Natural killer cell treated with Interleukin-12 subunit alpha and Interleukin-12 subunit beta and Interleukin-15 and Interleukin-18, amount 100 ng/mL, for 72 hours (primary cell): Measurements from ENCODE around the gene CNOT6. TPM values are rescaled to one million over a fixed set of nuclear protein-coding genes. Genes with fewer than 3 reads are reported as not detected.
"Not testable (repeated sequence)": the region's sequence is repeated elsewhere in the genome, so short reads cannot be mapped to it uniquely, and the experiment has no call there.

Source experiments
- ATAC-seq, 2 donors: fragments of 150-1000 bp; cut with Tn5 transposase in 1 of 2; sonication (Bioruptor Pico), chemical (Tn5 transposase) in 1 of 2; 2 replicates each; pipeline ENCODE4 v1.10.0; 2021
- DNase-seq: peaks from one replicate; pipeline ENCODE4 v3.0.0; 2022; ENCODE audit warnings: low spot score
- H3K27ac Mint-ChIP-seq, 2 donors: 1 replicate in 1 of 2; 2 replicates in 1 of 2; pipeline ENCODE4 v1.8.0; 2022; ENCODE audit warnings: mixed read lengths in 2 of 2, mild to moderate bottlenecking in 1 of 2, moderate library complexity in 1 of 2
- H3K27me3 Mint-ChIP-seq, 2 donors: 1 replicate in 1 of 2; 2 replicates in 1 of 2; pipeline ENCODE4 v1.8.0; 2022; ENCODE audit warnings: mixed read lengths in 2 of 2
- H3K36me3 Mint-ChIP-seq: one replicate; pipeline ENCODE4 v1.8.0; 2022; ENCODE audit warnings: mixed read lengths
- H3K4me1 Mint-ChIP-seq, 2 donors: 1 replicate in 1 of 2; 2 replicates in 1 of 2; pipeline ENCODE4 v1.8.0; 2022; ENCODE audit warnings: low read depth in 2 of 2, mixed read lengths in 2 of 2, mild to moderate bottlenecking in 1 of 2
- H3K4me3 Mint-ChIP-seq: one replicate; pipeline ENCODE4 v1.8.0; 2022; ENCODE audit warnings: mixed read lengths
- H3K9me3 Mint-ChIP-seq: 2 replicates; pipeline ENCODE4 v1.8.0; 2022; ENCODE audit warnings: mixed read lengths
- total RNA-seq, 2 donors: library from RNA; stranded (reverse); gene quantifications; one replicate each; pipeline ENCODE4 v1.2.3, GENCODE V29; 2022

Gene CNOT6
- total RNA-seq: 10 to 100 TPM; 32.8 to 38.5 TPM

DNA sequence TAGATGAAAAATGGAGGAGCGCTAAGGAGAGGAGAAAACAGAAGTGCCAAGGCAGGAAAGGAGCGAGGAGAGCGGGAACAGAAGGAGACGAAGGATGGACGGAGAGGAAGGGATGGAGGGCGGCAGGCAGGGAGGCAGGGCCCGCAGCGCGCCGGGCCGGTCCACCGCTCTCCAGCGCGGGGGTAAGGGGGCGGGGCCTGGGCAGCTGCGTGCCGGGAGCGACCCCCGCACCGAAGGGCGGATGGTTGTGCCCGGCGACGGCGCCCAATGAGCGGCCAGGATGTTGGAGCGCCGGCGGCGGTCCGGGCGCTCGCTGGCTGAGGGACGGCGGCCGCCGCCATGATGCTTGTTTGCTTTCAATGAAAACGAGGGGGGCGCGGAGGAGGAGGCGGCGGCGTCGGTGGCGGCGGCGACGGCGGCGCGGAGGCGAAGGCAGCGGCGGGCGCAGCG is at the start of gene CNOT6:
Gene CNOT6, plus strand, starts transcription at position 320 of the 450 bp plus-strand sequence. CDS start 34,898 bp downstream, outside the sequence.
- Mint-ChIP-seq H3K36me3 (no peaks in the 10 kb centered on the region), H3K27ac (peak within 1 kb of the TSS; percentile 56 to 86), H3K4me3 (peak within 1 kb of the TSS; percentile 83), H3K4me1 (peaks cover 25 to 26% of the 10 kb centered on the region in 2 donors), H3K27me3 (no peaks in the 10 kb centered on the region), H3K9me3 (no peaks in the 10 kb centered on the region)
- ATAC-seq: peak; percentile 96 to 98
- DNase-seq: peak; percentile 96

DNA sequence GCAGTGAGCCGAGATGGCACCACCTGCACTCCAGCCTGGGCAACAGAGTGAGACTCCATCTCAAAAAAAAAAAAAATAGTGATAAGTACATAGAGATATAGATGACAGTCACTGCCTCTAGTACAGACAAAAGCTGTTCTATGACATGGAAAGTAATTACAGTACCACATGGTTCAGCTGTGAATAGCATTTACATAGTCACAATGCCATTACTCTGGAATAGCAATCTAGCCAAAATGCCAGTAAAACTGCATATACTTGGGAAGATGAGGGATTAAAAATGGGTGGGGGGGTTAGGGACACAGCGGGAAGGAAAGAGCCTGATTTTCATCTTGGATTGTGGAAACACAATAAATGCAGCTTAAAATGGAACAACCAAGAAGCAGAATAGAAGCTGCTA is 39.4 kb upstream of the CNOT6 start:
- H3K27me3 Mint-ChIP-seq: peaks cover 28 to 31% of the 10 kb centered on the region in 2 donors
- H3K4me3 Mint-ChIP-seq: no peak overlapping the region
- no peaks in the 10 kb centered on the region for H3K4me1 Mint-ChIP-seq
- no peak overlapping the region for H3K27ac Mint-ChIP-seq
- DNase-seq (no peak), ATAC-seq (no peak)
- no peaks in the 10 kb centered on the region for H3K9me3 Mint-ChIP-seq
- no peaks in the 10 kb centered on the region for H3K36me3 Mint-ChIP-seq

DNA sequence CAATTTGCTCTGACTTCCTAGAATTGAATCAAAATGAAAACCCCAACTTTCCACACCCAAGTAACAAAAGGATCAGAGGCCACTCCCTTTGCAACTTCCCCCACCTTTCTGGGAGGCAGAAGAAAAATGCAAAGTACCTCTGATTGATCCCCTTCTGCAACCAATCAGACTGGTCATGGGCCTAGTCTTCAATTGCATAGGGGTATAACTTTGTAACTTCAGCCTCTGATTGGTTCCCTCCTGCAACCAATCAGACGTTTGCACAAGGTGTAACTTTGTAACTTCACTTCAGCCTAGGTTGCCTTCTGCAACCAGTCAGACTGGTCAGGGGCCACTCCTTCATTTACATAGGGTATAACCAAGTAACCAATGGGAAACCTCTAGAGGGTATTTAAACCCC is 38.3 kb upstream of the CNOT6 start:
- Mint-ChIP-seq H3K36me3 (no peaks in the 10 kb centered on the region), H3K27ac (no peak overlapping the region), H3K27me3 (peaks cover 23% of the 10 kb centered on the region in 2 donors), H3K4me1 (no peaks in the 10 kb centered on the region), H3K9me3 (no peaks in the 10 kb centered on the region), H3K4me3 (no peak overlapping the region)
- no peak for DNase-seq
- no peak for ATAC-seq

DNA sequence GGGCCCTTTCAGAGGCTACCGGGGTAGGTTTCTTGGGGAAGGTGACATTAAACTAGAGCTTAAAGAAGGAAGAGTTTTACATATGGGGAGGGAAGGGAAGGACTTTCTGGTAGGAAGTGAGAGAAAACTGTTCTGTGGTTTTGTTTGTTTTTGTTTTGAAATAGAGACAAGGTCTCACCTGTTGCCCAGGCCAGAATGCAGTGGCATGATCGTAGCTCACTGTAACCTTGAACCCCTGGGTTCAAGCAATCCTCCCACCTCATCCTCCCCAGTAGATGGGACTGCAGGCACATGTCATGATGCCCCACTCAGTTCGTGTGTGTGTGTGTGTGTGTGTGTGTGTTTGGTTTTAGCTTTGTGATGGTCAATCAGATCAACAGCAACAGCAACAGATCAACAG is 37.4 kb upstream of the CNOT6 start:
- Mint-ChIP-seq H3K27me3 (peaks cover 13 to 14% of the 10 kb centered on the region in 2 donors), H3K36me3 (no peaks in the 10 kb centered on the region), H3K4me3 (no peak overlapping the region), H3K4me1 (no peaks in the 10 kb centered on the region), H3K9me3 (no peaks in the 10 kb centered on the region), H3K27ac (peak overlapping the region in 1 of 2 donors; percentile 36)
- DNase-seq: no peak
- ATAC-seq: no peak

DNA sequence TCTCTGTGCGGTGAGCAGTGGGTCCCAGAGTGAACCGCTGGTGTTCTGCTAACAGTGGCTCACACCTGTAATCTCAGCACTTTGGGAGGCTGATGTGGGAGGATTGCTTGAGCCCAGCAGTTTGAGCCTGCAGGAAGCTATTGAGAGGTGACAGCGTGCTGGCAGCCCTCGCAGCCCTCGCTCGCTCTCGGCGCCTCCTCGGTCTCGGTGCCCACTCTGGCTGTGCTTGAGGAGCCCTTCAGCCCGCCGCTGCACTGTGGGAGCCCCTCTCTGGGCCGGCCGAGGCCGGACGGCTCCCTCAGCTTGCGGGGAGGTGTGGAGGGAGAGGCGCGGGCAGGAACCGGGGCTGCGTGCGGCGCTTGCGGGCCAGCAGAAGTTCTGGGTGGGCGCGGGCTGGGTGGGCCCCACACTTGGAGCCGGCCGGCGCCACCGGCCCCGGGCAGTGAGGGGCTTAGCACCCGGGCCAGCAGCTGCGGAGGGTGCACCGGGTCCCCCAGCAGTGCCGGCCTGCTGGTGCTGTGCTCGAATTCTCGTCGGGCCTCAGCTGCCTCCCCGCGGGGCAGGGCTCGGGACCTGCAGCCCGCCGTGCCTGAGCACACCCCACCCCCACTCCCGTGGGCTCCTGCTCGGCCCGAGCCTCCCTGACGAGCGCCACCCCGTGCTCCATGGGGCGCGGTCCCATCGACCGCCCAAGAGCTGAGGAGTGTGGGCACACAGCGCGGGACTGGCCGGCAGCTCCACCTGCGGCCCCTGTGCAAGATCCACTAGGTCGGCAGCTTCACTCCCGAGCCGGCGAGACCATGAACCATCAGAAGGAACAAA is 35.1 kb upstream of the CNOT6 start:
- H3K27me3 Mint-ChIP-seq, H3K4me3 Mint-ChIP-seq, H3K9me3 Mint-ChIP-seq, DNase-seq, H3K36me3 Mint-ChIP-seq, H3K4me1 Mint-ChIP-seq, ATAC-seq, H3K27ac Mint-ChIP-seq: not testable (repeated sequence)

DNA sequence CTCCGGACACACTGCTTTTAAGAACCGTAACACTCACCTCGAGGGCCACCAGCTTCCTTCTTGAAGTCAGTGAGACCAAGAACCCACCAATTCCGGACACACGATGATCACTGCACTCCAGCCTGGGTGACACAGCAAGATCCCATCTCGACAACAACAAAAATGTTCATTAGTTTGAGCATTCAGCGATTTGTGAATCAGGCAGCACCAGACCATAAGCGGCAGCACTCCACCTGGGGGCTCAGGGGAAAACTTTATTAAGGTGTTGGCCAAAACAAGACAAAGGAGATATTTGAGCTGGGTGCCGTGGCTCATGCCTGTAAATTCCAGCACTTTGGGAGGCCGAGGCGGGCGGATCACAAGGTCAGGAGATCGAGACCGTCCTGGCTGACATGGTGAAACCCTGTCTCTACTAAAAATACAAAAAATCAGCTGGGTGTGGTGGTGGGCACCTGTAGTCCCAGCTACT is 34.5 kb upstream of the CNOT6 start:
- not testable (repeated sequence) for H3K4me1 Mint-ChIP-seq, H3K9me3 Mint-ChIP-seq, H3K27me3 Mint-ChIP-seq, H3K4me3 Mint-ChIP-seq, DNase-seq, ATAC-seq, H3K36me3 Mint-ChIP-seq, H3K27ac Mint-ChIP-seq

DNA sequence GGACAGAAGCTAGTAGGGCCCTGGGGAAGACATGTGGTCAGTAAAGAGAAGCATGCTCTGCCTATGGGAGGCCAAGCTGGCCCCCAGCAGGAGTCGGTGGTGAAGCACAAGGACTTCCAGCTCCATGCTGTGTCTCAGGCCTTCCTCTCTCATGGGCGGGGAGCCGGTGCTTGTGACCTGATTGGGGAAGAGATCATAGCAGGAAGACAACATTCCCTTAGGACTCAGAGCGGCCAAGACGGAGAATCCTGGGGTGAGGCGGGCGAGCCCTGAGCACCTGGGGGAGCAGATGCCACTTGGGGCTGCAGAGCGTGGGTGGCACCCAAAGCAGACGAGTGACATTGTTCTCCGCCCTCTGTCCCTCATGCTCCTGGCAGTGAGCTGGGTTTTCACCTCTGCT is 33.3 kb upstream of the CNOT6 start:
- Mint-ChIP-seq H3K36me3 (no peaks in the 10 kb centered on the region), H3K27ac (no peak overlapping the region), H3K27me3 (no peaks in the 10 kb centered on the region), H3K4me3 (no peak overlapping the region), H3K4me1 (no peaks in the 10 kb centered on the region), H3K9me3 (no peaks in the 10 kb centered on the region)
- ATAC-seq (no peak), DNase-seq (no peak)

DNA sequence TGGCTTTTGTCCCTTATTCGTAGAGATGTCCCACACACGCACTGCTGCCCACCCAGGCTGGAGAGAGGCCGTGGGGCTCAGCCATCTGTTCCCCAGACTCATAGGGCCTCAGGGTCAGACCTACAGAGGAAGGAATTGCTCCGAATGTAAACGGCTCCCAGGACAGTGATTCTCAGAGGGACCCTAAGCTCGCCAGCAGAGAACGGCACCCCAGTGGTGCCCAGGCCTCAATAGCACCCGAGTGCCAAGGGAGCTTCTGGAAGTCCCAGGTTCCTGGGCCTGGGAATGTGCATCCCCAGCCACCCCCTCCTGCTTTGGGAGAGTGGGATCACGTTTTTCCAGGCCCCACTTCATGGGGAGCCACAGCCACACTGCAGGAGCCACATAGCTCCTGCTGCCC is 32.9 kb upstream of the CNOT6 start:
- Mint-ChIP-seq H3K36me3 (no peaks in the 10 kb centered on the region), H3K27me3 (no peaks in the 10 kb centered on the region), H3K4me1 (no peaks in the 10 kb centered on the region), H3K9me3 (no peaks in the 10 kb centered on the region), H3K27ac (no peak overlapping the region), H3K4me3 (no peak overlapping the region)
- no peak for DNase-seq
- no peak for ATAC-seq

DNA sequence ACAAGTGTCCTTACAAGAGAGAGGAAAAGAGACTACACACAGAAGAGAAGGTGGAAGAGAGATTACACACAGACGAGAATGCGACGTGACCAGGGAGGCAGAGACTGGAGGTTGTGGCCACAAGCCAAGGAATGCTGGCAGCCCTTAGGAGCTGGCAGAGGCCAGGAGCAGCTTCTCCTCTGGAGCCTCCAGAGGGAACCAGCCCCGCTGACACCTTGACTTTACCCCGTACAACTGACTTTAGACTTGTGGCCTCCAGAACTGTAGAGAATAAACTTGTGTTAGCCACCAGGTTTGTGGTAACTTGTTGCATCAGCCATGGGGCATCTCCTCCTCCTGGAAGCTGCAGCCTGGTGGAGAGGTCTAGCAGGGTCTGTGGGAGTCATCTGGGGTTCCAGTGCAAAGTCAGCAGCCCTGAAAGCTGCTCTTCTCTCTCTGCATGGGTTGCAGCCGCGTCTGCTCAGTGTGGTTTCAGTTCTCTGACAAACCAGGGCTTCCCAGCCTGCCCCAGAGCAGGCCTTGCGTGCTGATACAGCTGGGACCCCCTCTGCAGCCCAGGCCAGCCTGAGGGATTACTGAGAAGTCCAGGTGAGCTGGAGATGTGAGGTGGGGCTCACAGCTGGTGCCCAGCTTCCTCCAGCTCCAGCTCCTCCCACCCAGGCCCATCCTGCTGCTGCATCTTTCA is 30.8 kb upstream of the CNOT6 start:
- Mint-ChIP-seq H3K4me1 (no peaks in the 10 kb centered on the region), H3K27me3 (peaks cover 0 to under 1% of the 10 kb centered on the region in 2 donors), H3K36me3 (no peaks in the 10 kb centered on the region), H3K9me3 (no peaks in the 10 kb centered on the region), H3K27ac (no peak overlapping the region), H3K4me3 (no peak overlapping the region)
- DNase-seq: no peak
- no peak for ATAC-seq

DNA sequence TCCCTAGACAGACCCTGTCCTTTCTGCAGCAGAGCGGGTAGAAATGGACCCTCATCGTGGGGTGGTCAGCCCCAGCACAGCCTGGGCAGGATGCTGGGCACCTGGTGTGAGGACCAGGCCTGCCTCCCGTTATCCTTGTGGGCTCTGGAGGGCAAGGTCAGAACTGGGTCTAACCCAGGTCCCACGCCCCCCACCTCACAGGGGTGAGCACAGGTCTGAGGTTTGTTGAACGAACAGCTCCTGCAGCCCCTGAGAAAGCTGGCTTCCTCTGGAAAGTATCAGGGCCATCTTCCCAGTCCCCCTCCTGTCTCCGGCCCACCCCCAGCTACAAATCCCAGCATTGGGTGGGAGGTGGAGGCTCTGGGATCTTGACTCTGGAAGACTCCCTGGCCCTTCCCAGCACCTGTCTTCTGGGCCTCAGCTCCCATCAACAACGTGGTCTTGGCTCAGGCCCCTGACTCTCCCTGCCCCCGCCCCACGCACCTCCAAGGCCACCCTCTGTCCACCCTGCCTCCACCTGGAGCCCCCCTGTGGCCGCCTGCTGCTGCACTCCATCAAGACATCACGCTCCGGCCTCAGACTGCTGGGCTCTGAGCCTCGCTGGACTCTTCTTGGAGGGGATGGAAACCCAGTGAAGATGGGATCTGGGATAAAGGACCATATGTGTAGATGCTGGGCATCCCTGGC is 30.1 kb upstream of the CNOT6 start:
- Mint-ChIP-seq H3K27me3 (peaks cover 0 to 2% of the 10 kb centered on the region in 2 donors), H3K4me1 (no peaks in the 10 kb centered on the region)

DNA sequence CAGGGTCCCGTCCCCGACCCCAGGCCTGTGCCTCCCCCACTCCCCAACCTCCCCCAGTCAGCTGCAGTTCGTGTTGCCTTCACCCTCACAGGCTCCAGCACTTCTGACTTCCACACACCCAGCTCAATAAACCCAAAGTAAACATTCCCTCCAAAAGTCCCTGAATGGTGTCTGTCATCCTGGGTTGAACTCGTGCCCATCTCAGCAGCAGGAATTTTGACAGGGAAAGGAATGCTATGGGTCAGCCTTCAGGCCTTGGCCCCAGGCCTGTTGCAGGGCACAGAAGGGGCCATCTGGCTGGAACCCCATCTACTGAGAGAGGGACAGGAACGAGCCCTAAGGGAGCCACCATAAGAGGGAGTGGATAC is 29.6 kb upstream of the CNOT6 start:
- Mint-ChIP-seq H3K27me3 (peaks cover under 1 to 2% of the 10 kb centered on the region in 2 donors), H3K27ac (no peak overlapping the region), H3K4me3 (no peak overlapping the region), H3K36me3 (no peaks in the 10 kb centered on the region), H3K4me1 (no peaks in the 10 kb centered on the region), H3K9me3 (no peaks in the 10 kb centered on the region)
- ATAC-seq: no peak
- DNase-seq: no peak

More for the DNA sequence above, 30.1 kb upstream of the CNOT6 start:
- Mint-ChIP-seq H3K36me3 (no peaks in the 10 kb centered on the region), H3K4me3 (no peak overlapping the region), H3K9me3 (no peaks in the 10 kb centered on the region), H3K27ac (no peak overlapping the region)
- DNase-seq (no peak), ATAC-seq (peak in 1 of 2 donors; percentile 24)

DNA sequence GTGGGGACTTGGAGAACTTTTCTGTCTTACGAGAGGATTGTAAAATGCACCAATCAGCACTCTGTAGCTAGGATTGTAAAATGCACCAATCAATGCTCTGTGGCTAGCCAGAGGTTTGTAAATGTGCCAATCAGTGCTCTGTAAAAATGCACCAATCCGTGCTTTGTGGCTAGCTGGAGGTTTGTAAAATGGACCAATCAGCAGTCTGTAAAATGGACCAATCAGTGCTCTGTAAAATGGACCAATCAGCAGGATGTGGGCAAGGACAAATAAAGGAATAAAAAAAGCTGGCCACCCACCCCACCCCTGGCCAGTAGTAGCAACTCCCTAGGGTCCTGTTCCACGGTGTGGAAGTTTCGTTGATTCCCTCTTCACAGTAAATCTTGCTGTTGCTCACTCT is 29.1 kb upstream of the CNOT6 start:
- not testable (repeated sequence) for ATAC-seq, H3K27ac Mint-ChIP-seq, H3K36me3 Mint-ChIP-seq, H3K27me3 Mint-ChIP-seq, H3K4me1 Mint-ChIP-seq, DNase-seq, H3K4me3 Mint-ChIP-seq, H3K9me3 Mint-ChIP-seq

DNA sequence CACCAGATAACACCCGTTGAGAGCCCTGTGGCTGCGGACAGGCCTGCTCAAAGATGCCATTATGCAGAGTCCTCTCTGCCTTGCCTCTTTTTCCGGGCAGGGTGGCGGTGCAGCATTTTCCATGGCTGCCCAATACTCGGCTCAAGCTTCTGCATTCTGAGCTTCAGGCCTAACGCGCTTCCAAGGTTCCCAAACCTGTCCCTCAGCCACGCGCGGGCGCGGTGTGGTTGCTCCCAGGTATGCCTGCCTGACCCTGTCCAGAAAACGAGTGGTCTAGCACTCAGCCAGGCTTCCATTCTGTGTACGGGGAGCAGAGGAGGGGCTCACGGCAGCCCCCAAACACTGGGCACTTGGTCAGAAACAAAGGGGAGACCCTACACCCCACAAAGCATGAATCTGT is 27.9 kb upstream of the CNOT6 start:
- H3K9me3 Mint-ChIP-seq: no peaks in the 10 kb centered on the region
- no peak overlapping the region for H3K4me3 Mint-ChIP-seq
- no peak for DNase-seq
- ATAC-seq: no peak
- H3K4me1 Mint-ChIP-seq: no peaks in the 10 kb centered on the region
- no peaks in the 10 kb centered on the region for H3K36me3 Mint-ChIP-seq
- peaks cover 7 to 8% of the 10 kb centered on the region in 2 donors for H3K27me3 Mint-ChIP-seq
- H3K27ac Mint-ChIP-seq: no peak overlapping the region
